Neural cell (in vitro differentiated cells): Measurements from ENCODE around the gene AHRR. TPM values are rescaled to one million over a fixed set of nuclear protein-coding genes. Genes with fewer than 3 reads are reported as not detected.

Experiments
- H2AFZ ChIP-seq: fragments of 200-600, 300-800 bp; sonication (generic), shearing (Covaris generic); 2 replicates; pipeline ENCODE4 v1.6.0; 2014; ENCODE audit warnings: low read depth, mild to moderate bottlenecking, antibody characterized with exemption, low read length, moderate library complexity
- H3F3A ChIP-seq: fragments of 200-600 bp; shearing (Covaris generic); 2 replicates; pipeline ENCODE4 v1.6.1; 2016; ENCODE audit warnings: mild to moderate bottlenecking, moderate library complexity, mixed read lengths, antibody characterized with exemption, low read length; ENCODE audit not compliant: insufficient read depth, poor library complexity, severe bottlenecking
- H3K27ac ChIP-seq: fragments of 200-600, 300-800 bp; sonication (generic), shearing (Covaris generic); 2 replicates; pipeline ENCODE4 v1.5.1; 2014; ENCODE audit warnings: mild to moderate bottlenecking, low read length, moderate library complexity
- H3K27me3 ChIP-seq: fragments of 300-800, 200-600 bp; sonication (generic), shearing (Covaris generic); 2 replicates; pipeline ENCODE4 v1.6.0; 2014; ENCODE audit warnings: mild to moderate bottlenecking, low read depth, low read length, moderate library complexity; ENCODE audit not compliant: insufficient read depth
- H3K36me3 ChIP-seq: fragments of 300-800, 200-600 bp; sonication (generic), shearing (Covaris generic); 2 replicates; pipeline ENCODE4 v1.5.1; 2014; ENCODE audit warnings: mild to moderate bottlenecking, antibody characterized with exemption, low read length, moderate library complexity; ENCODE audit not compliant: insufficient read depth
- H3K4me2 ChIP-seq: fragments of 300-800, 200-600 bp; sonication (generic), shearing (Covaris generic); 2 replicates; pipeline ENCODE4 v1.6.0; 2014; ENCODE audit warnings: mild to moderate bottlenecking, low read length
- H3K4me3 ChIP-seq: fragments of 300-800, 200-600 bp; sonication (generic), shearing (Covaris generic); 2 replicates; pipeline ENCODE4 v1.5.1; 2014; ENCODE audit warnings: mild to moderate bottlenecking, low read length, moderate library complexity
- H3K79me2 ChIP-seq: fragments of 200-600 bp; shearing (Covaris generic); replicated peaks from 2 replicates; pipeline ENCODE4 v1.6.0; 2014; ENCODE audit warnings: mild to moderate bottlenecking, low read length, moderate library complexity; ENCODE audit not compliant: insufficient read depth
- H3K9ac ChIP-seq: fragments of 300-800, 200-600 bp; sonication (generic), shearing (Covaris generic); 2 replicates; pipeline ENCODE4 v1.6.1; 2016; ENCODE audit warnings: mild to moderate bottlenecking, low read length, mixed read lengths
- H3K9me2 ChIP-seq: fragments of 200-600 bp; shearing (Covaris generic); 2 replicates; pipeline ENCODE4 v1.6.1; 2016; ENCODE audit warnings: mild to moderate bottlenecking, low read length, mixed read lengths; ENCODE audit not compliant: insufficient read depth
- H3K9me3 ChIP-seq: fragments of 200-600, 300-800 bp; sonication (generic), shearing (Covaris generic); 2 replicates; pipeline ENCODE4 v1.6.1; 2016; ENCODE audit warnings: mild to moderate bottlenecking, mixed run types, low read length, moderate library complexity, mixed read lengths
- H4K20me1 ChIP-seq: fragments of 200-600 bp; shearing (Covaris generic); 2 replicates; pipeline ENCODE4 v1.6.1; 2016; ENCODE audit warnings: mild to moderate bottlenecking, mixed run types; ENCODE audit not compliant: insufficient read depth
- CTCF ChIP-seq: fragments of 450-650 bp; IDR thresholded peaks from 2 replicates; pipeline ENCODE4 v1.5.1; 2014; ENCODE audit warnings: antibody characterized with exemption, mild to moderate bottlenecking, moderate library complexity; ENCODE audit not compliant: poor library complexity, severe bottlenecking
- EP300 ChIP-seq: fragments of 450-650 bp; conservative IDR thresholded peaks from 2 replicates; pipeline ENCODE4 v1.6.1; 2014; ENCODE audit warnings: antibody characterized with exemption, mild to moderate bottlenecking, moderate library complexity; ENCODE audit not compliant: poor library complexity, severe bottlenecking
- EZH2 ChIP-seq: fragments of 200-600, 300-800 bp; shearing (Covaris generic), sonication (generic); IDR thresholded peaks from 2 replicates; pipeline ENCODE4 v1.6.1; 2014; ENCODE audit warnings: antibody characterized with exemption, low read length, borderline replicate concordance, mild to moderate bottlenecking; ENCODE audit not compliant: insufficient read depth, poor library complexity, severe bottlenecking
- MXI1 ChIP-seq: fragments of 450-650 bp; conservative IDR thresholded peaks from 2 replicates; pipeline ENCODE4 v1.6.1; 2014; ENCODE audit warnings: antibody characterized with exemption, mild to moderate bottlenecking; ENCODE audit not compliant: poor library complexity, severe bottlenecking
- POLR2AphosphoS5 ChIP-seq: IDR thresholded peaks from 2 replicates; pipeline ENCODE4 v1.6.1; 2012
- RAD21 ChIP-seq: fragments of 450-650 bp; conservative IDR thresholded peaks from 2 replicates; pipeline ENCODE4 v1.6.1; 2014; ENCODE audit warnings: antibody characterized with exemption, mild to moderate bottlenecking, moderate library complexity
- REST ChIP-seq: IDR thresholded peaks from 2 replicates; pipeline ENCODE4 v1.6.1; 2012; ENCODE audit warnings: borderline replicate concordance
- SMC3 ChIP-seq: fragments of 450-650 bp; conservative IDR thresholded peaks from 2 replicates; pipeline ENCODE4 v1.6.1; 2014; ENCODE audit warnings: antibody characterized with exemption, mild to moderate bottlenecking, moderate library complexity; ENCODE audit not compliant: poor library complexity
- TAF1 ChIP-seq: IDR thresholded peaks from 2 replicates; pipeline ENCODE4 v1.6.1; 2012; ENCODE audit warnings: low read depth
- polyA plus RNA-seq: library from polyadenylated mRNA; depleted of rRNA; stranded (reverse); fragments of >200 nt; gene quantifications from 2 replicates; pipeline ENCODE4 v1.2.3, GENCODE V29; 2014

AHRR gene
- polyA plus RNA-seq, 1 donor from 2014 or later = 0.26 TPM

DNA sequence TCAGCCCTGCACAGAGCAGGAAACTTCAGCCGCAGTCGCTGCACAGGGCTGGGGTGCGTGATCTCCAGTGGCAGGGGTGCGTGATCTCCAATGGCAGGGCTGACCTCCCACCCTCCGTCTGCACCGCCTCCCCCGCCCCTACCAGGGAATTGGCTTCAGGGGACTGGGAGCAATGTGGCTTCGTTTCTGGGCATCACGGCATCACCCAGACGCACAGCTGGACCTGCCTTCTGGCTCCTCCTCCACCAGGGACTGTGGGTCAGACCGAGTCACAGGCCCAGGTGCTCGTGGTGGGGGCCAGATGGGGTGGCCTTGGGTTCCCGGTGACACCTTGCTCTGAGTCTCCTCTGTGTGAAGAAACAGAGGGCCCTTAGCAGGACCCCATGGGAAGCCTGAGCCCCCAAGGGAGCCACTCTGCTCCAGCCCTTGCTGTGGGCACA, 51.1 kb downstream of the AHRR start:
- Histone ChIP-seq H2AFZ (no peak overlapping the region), H3K79me2 (no peaks in the 10 kb centered on the region), H3F3A (no peaks in the 10 kb centered on the region), H3K9me3 (no peaks in the 10 kb centered on the region), H3K36me3 (no peaks in the 10 kb centered on the region), H3K4me2 (no peak overlapping the region), H3K9ac (no peak overlapping the region), H3K4me3 (no peak overlapping the region), H3K9me2 (no peaks in the 10 kb centered on the region), H3K27me3 (peaks cover 29% of the 10 kb centered on the region), H3K27ac (no peak overlapping the region), H4K20me1 (no peaks in the 10 kb centered on the region)
- TF ChIP-seq RAD21 (no peak), CTCF (no peak), EZH2 (no peak), EP300 (no peak), SMC3 (no peak), TAF1 (no peak), MXI1 (no peak), REST (no peak), POLR2AphosphoS5 (no peak)

DNA sequence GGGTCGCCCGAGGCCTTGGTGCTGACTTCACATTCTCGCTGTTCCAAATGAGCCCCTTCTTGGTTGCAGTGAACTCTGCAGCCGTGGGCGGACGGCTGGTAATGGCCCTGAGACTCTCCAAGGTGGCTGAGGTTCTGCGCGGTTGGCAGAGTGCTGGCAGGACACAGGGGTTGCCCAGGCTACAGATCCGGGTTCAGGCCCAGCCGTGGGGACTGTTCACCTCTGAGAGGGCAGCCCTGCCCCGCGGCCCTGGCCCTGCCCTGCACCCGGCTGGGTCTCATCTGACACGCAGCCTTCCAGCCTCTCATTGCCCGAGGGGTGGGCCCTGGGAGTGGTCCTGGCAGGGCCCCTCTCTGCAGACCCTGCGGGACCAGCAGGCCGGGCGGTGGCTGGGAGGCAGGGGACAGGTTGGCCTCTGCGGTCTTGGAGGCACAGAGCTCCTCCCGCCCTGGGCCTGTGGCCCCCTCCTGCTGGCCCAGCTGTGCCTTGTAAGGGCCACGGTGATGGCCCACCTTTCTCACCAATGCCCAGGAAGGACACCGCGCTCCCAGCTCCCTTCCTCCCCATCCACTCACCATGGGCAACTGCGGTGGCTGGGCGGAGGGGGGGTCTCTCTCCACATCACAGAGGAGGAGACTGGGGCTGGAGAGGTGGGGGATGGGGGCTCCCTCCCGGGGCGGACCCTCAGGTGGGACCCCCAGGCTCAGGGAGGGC, 51.6 kb downstream of the AHRR start:
- Histone ChIP-seq H3K9me2 (no peaks in the 10 kb centered on the region), H3K4me2 (no peak overlapping the region), H4K20me1 (no peaks in the 10 kb centered on the region), H3K9ac (no peak overlapping the region), H3K27ac (no peak overlapping the region), H3K27me3 (peaks cover 29% of the 10 kb centered on the region), H3K9me3 (no peaks in the 10 kb centered on the region), H3K79me2 (no peaks in the 10 kb centered on the region), H3K36me3 (no peaks in the 10 kb centered on the region), H2AFZ (no peak overlapping the region), H3F3A (no peaks in the 10 kb centered on the region), H3K4me3 (peak overlapping the region; percentile 25)
- TF ChIP-seq RAD21 (no peak), POLR2AphosphoS5 (no peak), EP300 (no peak)
